ENCODE data around the gene CCDC34. TPM values are rescaled to one million over a fixed set of nuclear protein-coding genes. Genes with fewer than 3 reads are reported as not detected.

Gene CCDC34
- polyA plus RNA-seq, 1 donor from 2014 or later: 13.3 TPM

GRCh38 chr11:27356624-27357222 lies 6.3 kb downstream of the CCDC34 start:
- no peak overlapping the region for H3K4me3 ChIP-seq (ENCODE audit: low read length)
- no peak overlapping the region for H3K9ac ChIP-seq (ENCODE audit: low read length)
- no peaks in the 10 kb centered on the region for H3K9me2 ChIP-seq (ENCODE audit: insufficient read depth, low read length)
- H3K27me3 ChIP-seq (ENCODE audit: insufficient read depth, low read depth, low read length): no peaks in the 10 kb centered on the region
- no peak overlapping the region for H2AFZ ChIP-seq (ENCODE audit: low read depth, low read length)
- no peaks in the 10 kb centered on the region for H4K20me1 ChIP-seq (ENCODE audit: insufficient read depth)
- no peak overlapping the region for H3K27ac ChIP-seq (ENCODE audit: low read length)
- no peaks in the 10 kb centered on the region for H3K9me3 ChIP-seq (ENCODE audit: low read length)
- H3F3A ChIP-seq (ENCODE audit: insufficient read depth, low read length, poor library complexity, severe bottlenecking): no peaks in the 10 kb centered on the region
- H3K36me3 ChIP-seq (ENCODE audit: insufficient read depth, low read length): no peaks in the 10 kb centered on the region
- no peak overlapping the region for H3K4me2 ChIP-seq (ENCODE audit: low read length)
- TF ChIP-seq POLR2AphosphoS5 (IDR thresholded peaks at IDR 0.05): no peak
- no peak for TF ChIP-seq EP300 (conservative IDR thresholded peaks at IDR 0.05; ENCODE audit: poor library complexity, severe bottlenecking)
- no peak for TF ChIP-seq TAF1 (IDR thresholded peaks at IDR 0.05; ENCODE audit: low read depth)
- TF ChIP-seq SMC3 (conservative IDR thresholded peaks at IDR 0.05; ENCODE audit: poor library complexity): no peak
- no peak for TF ChIP-seq RAD21 (conservative IDR thresholded peaks at IDR 0.05)
- peaks cover under 1% of the 10 kb centered on the region for H3K79me2 ChIP-seq (replicated peaks; ENCODE audit: insufficient read depth, low read length)

- no peak for TF ChIP-seq TAF1 (IDR thresholded peaks at IDR 0.05; ENCODE audit: low read depth)
- no peak for TF ChIP-seq REST (IDR thresholded peaks at IDR 0.05; ENCODE audit: borderline replicate concordance)
- no peak for TF ChIP-seq POLR2AphosphoS5 (IDR thresholded peaks at IDR 0.05)
- no peak for TF ChIP-seq SMC3 (conservative IDR thresholded peaks at IDR 0.05; ENCODE audit: poor library complexity)
- no peak for TF ChIP-seq EP300 (conservative IDR thresholded peaks at IDR 0.05; ENCODE audit: poor library complexity, severe bottlenecking)
- no peak for TF ChIP-seq RAD21 (conservative IDR thresholded peaks at IDR 0.05)
- TF ChIP-seq CTCF (IDR thresholded peaks at IDR 0.05; ENCODE audit: poor library complexity, severe bottlenecking): no peak
- no peak for TF ChIP-seq MXI1 (conservative IDR thresholded peaks at IDR 0.05; ENCODE audit: poor library complexity, severe bottlenecking)
- TF ChIP-seq EZH2 (IDR thresholded peaks at IDR 0.05; ENCODE audit: borderline replicate concordance, insufficient read depth, low read length, poor library complexity, severe bottlenecking): no peak
- H4K20me1 ChIP-seq (ENCODE audit: insufficient read depth): no peaks in the 10 kb centered on the region
- no peaks in the 10 kb centered on the region for H3F3A ChIP-seq (ENCODE audit: insufficient read depth, low read length, poor library complexity, severe bottlenecking)
- H3K4me2 ChIP-seq (ENCODE audit: low read length): no peak overlapping the region
- H2AFZ ChIP-seq (ENCODE audit: low read depth, low read length): no peak overlapping the region
- H3K36me3 ChIP-seq (ENCODE audit: insufficient read depth, low read length): no peaks in the 10 kb centered on the region
- H3K4me3 ChIP-seq (ENCODE audit: low read length): no peak overlapping the region
- no peak overlapping the region for H3K27ac ChIP-seq (ENCODE audit: low read length)
- no peak overlapping the region for H3K9ac ChIP-seq (ENCODE audit: low read length)
- H3K27me3 ChIP-seq (ENCODE audit: insufficient read depth, low read depth, low read length): no peaks in the 10 kb centered on the region
- no peaks in the 10 kb centered on the region for H3K79me2 ChIP-seq (replicated peaks; ENCODE audit: insufficient read depth, low read length)
- H3K9me2 ChIP-seq (ENCODE audit: insufficient read depth, low read length): no peaks in the 10 kb centered on the region
- no peaks in the 10 kb centered on the region for H3K9me3 ChIP-seq (ENCODE audit: low read length)
These were observed 7.4 kb downstream of the CCDC34 start for GRCh38 chr11:27355575-27356104.

Data from neural cell (in vitro differentiated cells).